Kidney epithelial cell (primary cell): Measurements from ENCODE around the gene ATXN7L1. TPM values are rescaled to one million over a fixed set of nuclear protein-coding genes. Genes with fewer than 3 reads are reported as not detected.

Source experiments
- DNase-seq: peaks from one replicate; pipeline ENCODE4 v3.0.0-alpha.2; 2010; ENCODE audit warnings: low read depth
- H3K27me3 ChIP-seq: 2 replicates; pipeline ENCODE4 v1.6.0; 2011; ENCODE audit warnings: low read length; ENCODE audit not compliant: control insufficient read depth, insufficient read depth
- H3K36me3 ChIP-seq: 2 replicates; pipeline ENCODE4 v1.5.1; 2011; ENCODE audit warnings: low read length; ENCODE audit not compliant: control insufficient read depth, insufficient read depth
- H3K4me3 ChIP-seq: 2 replicates; pipeline ENCODE4 v1.5.1; 2011; ENCODE audit warnings: low read depth, mild to moderate bottlenecking, control low read depth, low read length
- total RNA-seq: library from RNA; depleted of rRNA; stranded (reverse); fragments of >200 nt; gene quantifications from 2 replicates; pipeline ENCODE4 v1.2.3, GENCODE V29; 2015
- TF ChIP-seq, protein P1 (sequence below): IDR thresholded peaks from 2 replicates; pipeline ENCODE4 v1.5.1; 2011; ENCODE audit warnings: mild to moderate bottlenecking, moderate library complexity, low read length, control low read depth, inconsistent platforms; ENCODE audit not compliant: insufficient read depth, poor library complexity, severe bottlenecking

Gene ATXN7L1
- total RNA-seq, 1 donor from 2014 or later, result 2.4 TPM

DNA sequence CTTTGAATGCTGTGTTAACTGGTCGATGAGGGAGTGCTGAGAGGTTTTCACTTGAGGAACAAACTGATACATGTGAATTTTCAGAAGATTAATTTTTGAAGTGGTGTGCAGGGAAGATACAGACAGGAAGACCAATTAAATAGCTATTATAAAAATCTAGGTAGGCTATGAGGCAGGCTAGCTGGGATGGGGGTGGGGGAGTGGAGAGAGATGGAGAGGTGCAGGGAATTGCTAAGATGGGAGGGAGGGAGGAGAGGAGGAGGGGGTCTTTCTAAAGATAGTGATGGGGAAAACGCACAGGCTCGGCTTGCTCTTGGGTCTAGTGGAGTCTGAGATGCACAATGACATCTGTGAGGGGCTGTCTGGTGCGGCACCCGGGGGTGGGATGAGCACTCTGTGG, 15.2 kb downstream of the ATXN7L1 start:
- H3K36me3 ChIP-seq, result no peaks in the 10 kb centered on the region
- TF ChIP-seq, protein P1, sequence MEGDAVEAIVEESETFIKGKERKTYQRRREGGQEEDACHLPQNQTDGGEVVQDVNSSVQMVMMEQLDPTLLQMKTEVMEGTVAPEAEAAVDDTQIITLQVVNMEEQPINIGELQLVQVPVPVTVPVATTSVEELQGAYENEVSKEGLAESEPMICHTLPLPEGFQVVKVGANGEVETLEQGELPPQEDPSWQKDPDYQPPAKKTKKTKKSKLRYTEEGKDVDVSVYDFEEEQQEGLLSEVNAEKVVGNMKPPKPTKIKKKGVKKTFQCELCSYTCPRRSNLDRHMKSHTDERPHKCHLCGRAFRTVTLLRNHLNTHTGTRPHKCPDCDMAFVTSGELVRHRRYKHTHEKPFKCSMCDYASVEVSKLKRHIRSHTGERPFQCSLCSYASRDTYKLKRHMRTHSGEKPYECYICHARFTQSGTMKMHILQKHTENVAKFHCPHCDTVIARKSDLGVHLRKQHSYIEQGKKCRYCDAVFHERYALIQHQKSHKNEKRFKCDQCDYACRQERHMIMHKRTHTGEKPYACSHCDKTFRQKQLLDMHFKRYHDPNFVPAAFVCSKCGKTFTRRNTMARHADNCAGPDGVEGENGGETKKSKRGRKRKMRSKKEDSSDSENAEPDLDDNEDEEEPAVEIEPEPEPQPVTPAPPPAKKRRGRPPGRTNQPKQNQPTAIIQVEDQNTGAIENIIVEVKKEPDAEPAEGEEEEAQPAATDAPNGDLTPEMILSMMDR, result no peak

DNA sequence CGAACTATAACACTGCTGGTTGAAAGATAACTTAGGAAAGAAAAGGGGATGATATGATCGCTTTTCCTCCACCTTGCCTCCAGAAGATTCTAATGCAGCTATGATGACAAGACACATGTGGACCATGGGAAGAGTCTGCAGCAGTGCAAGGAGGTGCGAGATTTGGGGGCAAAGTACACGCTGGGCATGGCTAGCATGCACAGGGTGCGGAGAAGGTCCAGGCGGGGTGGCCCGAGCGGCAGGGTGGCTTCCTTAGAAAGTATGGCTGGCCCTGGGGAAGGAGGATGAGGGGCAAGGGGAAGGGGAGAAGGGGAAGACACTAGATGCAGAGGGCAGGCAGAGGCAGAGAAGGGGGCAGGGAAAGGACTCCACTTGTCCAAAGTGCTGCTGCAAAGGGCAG, 15.6 kb downstream of the ATXN7L1 start:
- no peak for DNase-seq
- TF ChIP-seq, protein P1, result no peak

More for the DNA sequence above, 15.2 kb downstream of the ATXN7L1 start:
- DNase-seq, result no peak
- Histone ChIP-seq H3K27me3 (no peaks in the 10 kb centered on the region), H3K4me3 (no peak overlapping the region)

DNA sequence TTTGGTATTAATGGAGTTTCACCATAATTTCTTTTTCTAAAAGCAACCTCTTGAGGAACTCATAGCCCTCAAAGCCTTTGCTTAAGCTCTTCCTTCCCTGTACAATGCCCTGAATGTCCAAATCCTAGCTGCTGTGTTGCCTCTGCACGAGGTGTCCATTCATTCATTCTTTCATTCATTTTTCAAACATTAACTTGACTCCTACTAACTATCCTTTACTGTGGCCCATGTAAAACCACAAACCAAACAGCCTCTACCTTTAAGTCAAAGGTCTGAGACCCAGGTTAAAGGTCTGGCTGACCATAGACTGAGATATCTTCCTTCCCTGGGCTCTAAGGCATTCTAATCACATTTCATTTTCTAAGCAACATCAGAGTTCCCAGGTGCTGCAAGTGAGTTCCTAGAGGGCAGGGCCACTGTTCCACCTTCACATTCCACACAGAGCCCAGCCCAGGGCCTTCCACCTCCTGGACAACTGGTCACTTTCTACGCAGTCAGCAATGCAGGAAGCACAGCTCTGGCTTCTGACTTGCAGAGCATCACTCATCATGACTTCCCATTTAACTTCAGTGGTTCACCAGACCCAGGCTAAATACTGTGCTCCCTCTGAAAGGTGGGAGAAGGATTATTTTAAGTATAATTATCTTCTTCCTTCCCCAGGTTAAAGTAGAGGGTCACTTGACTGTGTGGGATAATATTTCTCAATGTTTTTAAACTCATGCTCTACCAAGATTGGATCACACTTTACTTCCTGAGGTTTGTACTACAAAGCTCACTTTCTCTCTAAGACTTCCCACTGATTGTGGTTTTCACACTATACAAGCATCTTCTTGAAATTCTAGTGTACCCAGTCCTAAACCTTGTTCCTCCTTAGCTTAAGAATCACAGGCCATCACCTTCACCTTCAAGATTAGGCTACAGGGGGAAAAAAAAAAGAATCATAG, 19.1 kb downstream of the ATXN7L1 start:
- H3K27me3 ChIP-seq, result no peaks in the 10 kb centered on the region
- TF ChIP-seq, protein P1, result no peak
- no peak overlapping the region for H3K4me3 ChIP-seq
- no peaks in the 10 kb centered on the region for H3K36me3 ChIP-seq
- DNase-seq, result no peak

More for the DNA sequence above, 15.6 kb downstream of the ATXN7L1 start:
- H3K27me3 ChIP-seq, result no peaks in the 10 kb centered on the region
- no peaks in the 10 kb centered on the region for H3K36me3 ChIP-seq
- no peak overlapping the region for H3K4me3 ChIP-seq

DNA sequence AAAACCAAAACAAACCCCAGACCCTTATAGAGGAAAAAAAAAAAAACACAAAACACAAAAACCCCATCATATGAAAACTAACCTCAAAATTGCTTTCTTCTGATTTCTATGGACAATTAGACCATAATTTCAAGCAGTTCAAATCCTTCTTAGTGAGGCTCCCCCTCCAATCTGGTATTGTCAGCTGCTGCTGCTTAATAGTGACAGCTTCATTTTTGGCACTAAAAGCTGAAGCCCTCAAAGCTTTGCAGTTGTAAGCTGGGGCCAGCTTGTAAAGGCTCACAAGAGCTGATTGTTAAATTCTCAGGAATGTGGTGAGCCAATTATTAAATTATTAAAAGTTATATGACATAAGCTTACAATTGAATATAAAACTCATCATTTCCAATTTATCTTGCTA, 21.9 kb downstream of the ATXN7L1 start:
- H3K27me3 ChIP-seq, result no peaks in the 10 kb centered on the region
- DNase-seq, result no peak
- H3K4me3 ChIP-seq, result no peak overlapping the region
- no peaks in the 10 kb centered on the region for H3K36me3 ChIP-seq
- TF ChIP-seq, protein P1, result no peak

DNA sequence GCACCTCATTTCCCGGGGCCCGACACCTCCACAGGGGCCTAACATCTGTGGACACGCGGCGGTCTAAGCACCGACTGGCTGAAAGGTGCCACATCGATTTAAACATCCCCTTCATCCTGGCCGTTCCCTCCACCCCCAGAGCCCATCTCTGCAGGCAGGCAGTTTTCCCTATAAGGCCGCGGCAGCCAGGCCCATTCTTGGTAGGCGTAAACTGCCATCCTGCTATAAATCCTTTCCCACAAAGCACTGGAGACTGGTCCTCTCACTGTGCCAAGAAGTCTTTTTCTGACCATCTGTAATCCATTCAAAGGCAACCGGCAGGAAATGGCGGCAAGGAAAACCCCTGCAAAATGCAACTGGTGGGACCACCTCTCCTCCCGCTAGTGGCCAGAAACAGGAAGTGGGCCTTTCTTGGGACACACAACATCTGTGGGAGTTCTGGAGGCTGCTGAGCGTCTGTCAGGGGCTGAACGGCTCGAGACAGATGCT, 22.4 kb downstream of the ATXN7L1 start:
- TF ChIP-seq, protein P1, result no peak
- H3K4me3 ChIP-seq, result no peak overlapping the region
- H3K27me3 ChIP-seq, result no peaks in the 10 kb centered on the region
- no peak for DNase-seq
- H3K36me3 ChIP-seq, result no peaks in the 10 kb centered on the region
